K562 (cell line): Measurements from ENCODE around the gene OR51T1. TPM values are rescaled to one million over a fixed set of nuclear protein-coding genes. Genes with fewer than 3 reads are reported as not detected.

ENCODE experiments used
- ATAC-seq: fragments of 200-7000 bp; cut with Tn5 transposase; 3 replicates; pipeline ENCODE4 v1.9.1; 2020; ENCODE audit warnings: moderate library complexity
- BruUV-seq: library from RNA; stranded (reverse); fragments of 400-500 nt; replicated peaks from 2 replicates; lab custom pipeline; 2021; lab: Mats Ljungman, UMichigan
- CTCF ChIA-PET: fragments of 300-600 bp; formaldehyde crosslinking; extraction: SDS; loops from one replicate; lab custom pipeline; 2021; ENCODE audit warnings: low intra/inter-chr PET ratio; lab: Yijun Ruan, JAX
- POLR2A ChIA-PET: fragments of 300-600, 350-650 bp; sonication (Branson Sonifier 250); formaldehyde crosslinking; extraction: SDS; loops from one replicate; lab custom pipeline; 2021; ENCODE audit warnings: antibody characterized with exemption, inconsistent platforms; lab: Yijun Ruan, JAX
- DNase-seq, 4 experiments: peaks; one replicate each; pipeline versions ENCODE4 v3.0.0 to v3.0.0-alpha.2; 2011 to 2018; ENCODE audit warnings: low spot score in 3 of 4, mixed read lengths in 3 of 4; ENCODE audit errors: extremely low read depth in 1 of 4
- FAIRE-seq: peaks from 2 replicates; lab custom pipeline; 2011; peaks lifted over from hg19 to GRCh38; lab: Jason Lieb, UNC
- H2AFZ ChIP-seq: 2 replicates; pipeline ENCODE4 v1.6.0; 2011; ENCODE audit warnings: low read depth, low read length, control low read depth, inconsistent platforms
- H3K27ac ChIP-seq: fragments of 200-600 bp; 3 replicates; pipeline ENCODE4 v1.8.0; 2011; ENCODE audit warnings: low read depth, mild to moderate bottlenecking, control low read depth, inconsistent platforms, low read length, moderate library complexity, mixed read lengths; ENCODE audit errors: extremely low read depth
- H3K27me3 ChIP-seq, 2 experiments: fragments of 300-600 bp in 1 of 2; 2 replicates in 1 of 2; 3 replicates in 1 of 2; pipeline versions ENCODE4 v1.6.0 to v1.8.0; 2011; ENCODE audit warnings: inconsistent platforms in 2 of 2, low read length in 2 of 2, mild to moderate bottlenecking in 1 of 2, mixed read lengths in 1 of 2, moderate library complexity in 1 of 2; ENCODE audit not compliant: control insufficient read depth in 2 of 2, insufficient read depth in 2 of 2
- H3K36me3 ChIP-seq: fragments of 300-600 bp; 3 replicates; pipeline ENCODE4 v1.8.0; 2011; ENCODE audit warnings: mild to moderate bottlenecking, low read length, inconsistent platforms; ENCODE audit not compliant: control insufficient read depth, insufficient read depth
- H3K4me1 ChIP-seq, 2 experiments: fragments of 200-600 bp in 1 of 2; replicated peaks in 1 of 2; 2 replicates in 1 of 2; 3 replicates in 1 of 2; pipeline versions ENCODE4 v1.5.1 to v1.8.0; 2011; ENCODE audit warnings: inconsistent platforms in 2 of 2, low read length in 2 of 2, mild to moderate bottlenecking in 1 of 2, mixed read lengths in 1 of 2, moderate library complexity in 1 of 2; ENCODE audit not compliant: control insufficient read depth in 2 of 2, insufficient read depth in 2 of 2
- H3K4me2 ChIP-seq: 2 replicates; pipeline ENCODE4 v1.6.1; 2011; ENCODE audit warnings: low read length, control low read depth, inconsistent platforms, mixed read lengths; ENCODE audit not compliant: insufficient read depth
- H3K4me3 ChIP-seq: fragments of 200-600 bp; sonication (generic), shearing (Covaris generic); 2 replicates; pipeline ENCODE4 v1.5.1; 2016; ENCODE audit warnings: control low read depth, inconsistent platforms
- H3K79me2 ChIP-seq: fragments of 200-600 bp; 3 replicates; pipeline ENCODE4 v1.8.0; 2011; ENCODE audit warnings: low read length, inconsistent platforms; ENCODE audit not compliant: control insufficient read depth, insufficient read depth
- H3K9ac ChIP-seq, 2 experiments: 2 replicates each; pipeline versions ENCODE4 v1.6.0 to v1.6.1; 2011; ENCODE audit warnings: low read depth in 2 of 2, low read length in 2 of 2, control low read depth in 1 of 2, inconsistent platforms in 1 of 2, mild to moderate bottlenecking in 1 of 2, mixed read lengths in 1 of 2; ENCODE audit not compliant: insufficient read depth in 1 of 2
- H3K9me1 ChIP-seq: one replicate; pipeline ENCODE4 v1.6.0; 2011; ENCODE audit warnings: inconsistent platforms, mild to moderate bottlenecking, low read length, moderate library complexity; ENCODE audit not compliant: control insufficient read depth, insufficient read depth
- H3K9me3 ChIP-seq: replicated peaks from 2 replicates; pipeline ENCODE4 v1.5.1; 2011; ENCODE audit warnings: low read depth, low read length, inconsistent platforms; ENCODE audit not compliant: control insufficient read depth, insufficient read depth
- H4K20me1 ChIP-seq: replicated peaks from 2 replicates; pipeline ENCODE4 v1.6.1; 2011; ENCODE audit warnings: low read length, inconsistent platforms, mixed read lengths; ENCODE audit not compliant: control insufficient read depth, insufficient read depth
- CBX8 ChIP-seq: fragments of 200-600 bp; sonication (generic); IDR thresholded peaks from 2 replicates; pipeline ENCODE4 v1.6.1; 2012; ENCODE audit warnings: borderline replicate concordance, mixed run types, low read depth, mild to moderate bottlenecking, moderate library complexity, mixed read lengths, low read length, control low read depth, inconsistent platforms; ENCODE audit not compliant: poor library complexity, severe bottlenecking; ENCODE audit errors: extremely low read depth
- GABPB1 ChIP-seq: sonication (generic); formaldehyde crosslinking; IDR thresholded peaks from 2 replicates; pipeline ENCODE4 v1.8.0; 2022; ENCODE audit warnings: mild to moderate bottlenecking, missing genetic modification reagents
- GTF3C2 ChIP-seq: IDR thresholded peaks from 3 replicates; pipeline ENCODE4 v1.6.1; 2011; ENCODE audit warnings: borderline replicate concordance, mild to moderate bottlenecking, moderate library complexity; ENCODE audit not compliant: insufficient read length; ENCODE audit errors: extremely low read depth
- SMC3 ChIP-seq: conservative IDR thresholded peaks from 2 replicates; pipeline ENCODE4 v1.6.1; 2011; ENCODE audit warnings: low read depth, low read length, improper control_type of control experiment; ENCODE audit not compliant: insufficient read depth
- SRF ChIP-seq, 2 experiments: fragments of 250-450, 450-650 bp in 1 of 2; sonication (Bioruptor Pico) in 1 of 2; sonication (generic) in 1 of 2; formaldehyde crosslinking; IDR thresholded peaks; 2 replicates each; pipeline versions ENCODE4 v1.5.0 to v1.5.1; 2020 to 2022; ENCODE audit warnings: mild to moderate bottlenecking in 1 of 2, missing genetic modification reagents in 1 of 2
- TAF15 ChIP-seq: fragments of 200-400 bp; formaldehyde crosslinking; IDR thresholded peaks from 2 replicates; pipeline ENCODE4 v1.6.1; 2017; ENCODE audit warnings: mild to moderate bottlenecking, low read depth, low read length, moderate library complexity
- TCF3 ChIP-seq: sonication (generic); formaldehyde crosslinking; IDR thresholded peaks from 2 replicates; pipeline ENCODE4 v1.4.0; 2020; ENCODE audit warnings: mild to moderate bottlenecking, missing genetic modification reagents
- ZBTB17 ChIP-seq: fragments of 450-650 bp; formaldehyde crosslinking; IDR thresholded peaks from 2 replicates; pipeline ENCODE4 v1.4.0; 2020; ENCODE audit warnings: mild to moderate bottlenecking
- ZNF655 ChIP-seq: fragments of 250-450 bp; sonication (Bioruptor Pico); IDR thresholded peaks from 2 replicates; pipeline ENCODE4 v1.5.0; 2021
- WGBS: fragments of 100-300 bp; shearing (Covaris generic); methylation state at CpG from one replicate; pipeline ENCODE4 v1.1.6; 2016; ENCODE audit warnings: low coverage, mixed read lengths; ENCODE audit not compliant: insufficient coverage; ENCODE audit errors: missing lambda C conversion rate; 5-methylcytosine and 5-hydroxymethylcytosine counted together
- in situ Hi-C: fragments of 300-500 bp; cut with MboI; formaldehyde crosslinking; loops from 4 replicates; pipeline ENCODE4 v1.15.0; 2018; ENCODE audit warnings: inconsistent platforms, mixed read lengths
- intact Hi-C: fragments of 100-400 bp; cut with micrococcal nuclease; formaldehyde crosslinking; loops from 2 replicates; pipeline ENCODE4 v1.14.2; 2022
- polyA plus RNA-seq, 8 experiments: library from polyadenylated mRNA; depleted of rRNA in 4 of 8; stranded (reverse) in 5 of 8; unstranded in 3 of 8; fragments of >200 nt; fragmentation: Nextera tagmentation in 2 of 8; fragmentation: Illumina TruSeq in 1 of 8; extraction: Ambion mirVana in 2 of 8; extraction: Trizol in 1 of 8; gene quantifications; 2 replicates each; pipeline versions ENCODE4 v1.2.1 to v1.2.3, GENCODE V29; 2011 to 2014; ENCODE audit warnings: inconsistent platforms in 1 of 8, missing spikeins in 1 of 8
- total RNA-seq, 7 experiments: library from RNA; depleted of rRNA in 6 of 7; stranded (reverse); fragments of >200 nt in 6 of 7; fragmentation: Illumina TruSeq in 2 of 7; extraction: Trizol in 2 of 7; gene quantifications; 2 replicates each; pipeline versions ENCODE4 v1.2.1 to v1.2.3, GENCODE V29; 2011 to 2021; ENCODE audit warnings: low replicate concordance in 1 of 7

OR51T1 gene
- total and polyA plus RNA-seq, 9 of the 15 experiments (the other 6 are each of a cell fraction or from before 2014, with no cell fraction given): not detected

- CTCF ChIA-PET: no interaction called here
- DNase-seq (no peak), FAIRE-seq (no peak), ATAC-seq (no peak)
- POLR2A ChIA-PET: interaction anchor here (0.7 kb wide), 1 partner anchor 105 kb away, joined by 3 read pairs; no protein-coding TSS in a partner anchor
- no peak overlapping the region for H3K4me2 ChIP-seq
- no TSS peak for BruUV-seq
- no peak overlapping the region for H3K4me3 ChIP-seq
- peaks cover 6 to 11% of the 10 kb centered on the region in 2 experiments; a peak in 2 of 5 replicates for H3K27me3 ChIP-seq
- H3K9me1 ChIP-seq: no peaks in the 10 kb centered on the region
- TF ChIP-seq GABPB1 (CRISPR knock-in tag) (no peak), SRF (CRISPR knock-in tag; IDR thresholded peaks at IDR 0.05) (no peak)
- H4K20me1 ChIP-seq: no peaks in the 10 kb centered on the region
- H3K9ac ChIP-seq: no peak overlapping the region
- in situ Hi-C loops (no loop called here), intact Hi-C loops (loop anchor here (10.0 kb wide), 1 partner anchor 142 kb away; no protein-coding TSS in a partner anchor)
- H3K4me1 ChIP-seq: no peaks in the 10 kb centered on the region; a peak in 1 of 5 replicates
- H3K79me2 ChIP-seq: no peaks in the 10 kb centered on the region
- H3K36me3 ChIP-seq: no peaks in the 10 kb centered on the region
- no peak overlapping the region for H2AFZ ChIP-seq
- no peaks in the 10 kb centered on the region for H3K9me3 ChIP-seq
- H3K27ac ChIP-seq: no peak overlapping the region
These were observed 19.1 kb upstream of the OR51T1 start for GRCh38 chr11:4862447-4863236.

- H3K9ac ChIP-seq: no peak overlapping the region
- peaks cover 6 to 11% of the 10 kb centered on the region in 2 experiments; a peak in 2 of 5 replicates for H3K27me3 ChIP-seq
- no peaks in the 10 kb centered on the region for H3K9me1 ChIP-seq
- TF ChIP-seq SMC3 (no peak), TAF15 (no peak), ZBTB17 (no peak), ZNF655 (CRISPR knock-in tag) (no peak), GTF3C2 (no peak), CBX8 (no peak), TCF3 (CRISPR knock-in tag) (no peak)
- CTCF ChIA-PET: no interaction called here
- H3K27ac ChIP-seq: no peak overlapping the region
- H3K4me1 ChIP-seq: no peaks in the 10 kb centered on the region; a peak in 1 of 5 replicates
- POLR2A ChIA-PET: no interaction called here
- no peak overlapping the region for H3K4me3 ChIP-seq
- FAIRE-seq (no peak), ATAC-seq (no peak), DNase-seq (no peak)
- no peaks in the 10 kb centered on the region for H3K9me3 ChIP-seq
- BruUV-seq: no TSS peak
- no peaks in the 10 kb centered on the region for H3K36me3 ChIP-seq
- no peaks in the 10 kb centered on the region for H4K20me1 ChIP-seq
- in situ Hi-C loops: no loop called here
- H3K4me2 ChIP-seq: no peak overlapping the region
- H3K79me2 ChIP-seq: no peaks in the 10 kb centered on the region
- WGBS: 0% methylated on average over 4 of the region's 4 CpGs
- intact Hi-C loops: loop anchor here (10.0 kb wide), 1 partner anchor 141 kb away; no protein-coding TSS in a partner anchor
- H2AFZ ChIP-seq: no peak overlapping the region
These were observed 17.8 kb upstream of the OR51T1 start for GRCh38 chr11:4863876-4864275.
